GM15510 (cell line): ENCODE data around the gene ARHGAP5.
A peak's percentile ranks its signal among the peaks of the same experiment; 100 is the strongest.

Source experiments
- POLR2A ChIP-seq: IDR thresholded peaks from 3 replicates; pipeline ENCODE4 v1.6.1; 2011; ENCODE audit warnings: borderline replicate concordance; ENCODE audit not compliant: insufficient read length; ENCODE audit errors: extremely low read depth

ARHGAP5 gene

DNA sequence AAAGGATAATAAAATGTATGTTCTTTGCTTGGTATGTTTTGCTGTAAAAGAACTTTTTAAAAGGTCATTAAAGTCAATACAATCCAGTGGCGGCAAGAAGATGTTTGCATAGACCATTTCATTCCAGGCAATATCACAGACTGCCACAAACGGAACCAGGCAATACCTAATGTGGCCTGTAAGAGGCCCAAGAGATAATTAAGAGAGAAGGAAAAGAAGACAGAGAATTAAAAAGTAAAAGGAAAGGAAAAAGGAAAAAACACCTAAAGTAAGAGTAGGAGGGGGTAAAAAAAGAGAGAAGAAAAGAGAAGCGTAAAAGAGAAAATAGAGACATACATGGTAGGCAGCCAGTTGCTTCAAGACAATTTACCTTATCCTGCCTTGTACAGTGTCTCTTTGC is 6.8 kb upstream of the ARHGAP5 start:
- no peak for TF ChIP-seq POLR2A

DNA sequence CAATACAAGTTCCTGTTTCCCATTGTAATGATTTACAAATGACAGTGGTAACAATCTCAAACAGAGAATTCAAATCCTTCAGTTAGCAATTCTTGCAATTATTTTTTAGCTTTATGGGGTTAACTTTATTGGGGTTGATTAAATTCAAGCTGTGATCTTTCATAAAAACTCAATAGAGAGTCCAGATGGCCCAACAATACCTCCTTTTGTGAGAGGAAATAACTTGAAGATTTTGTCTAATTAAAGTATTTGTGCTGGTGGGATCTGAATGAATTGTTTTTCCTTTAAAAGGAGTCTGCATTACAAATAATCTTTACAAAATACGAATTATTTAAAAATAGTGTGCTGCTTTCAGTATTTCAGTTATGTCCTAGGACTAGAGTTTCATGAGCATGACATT is 4.4 kb upstream of the ARHGAP5 start:
- TF ChIP-seq POLR2A, result no peak

DNA sequence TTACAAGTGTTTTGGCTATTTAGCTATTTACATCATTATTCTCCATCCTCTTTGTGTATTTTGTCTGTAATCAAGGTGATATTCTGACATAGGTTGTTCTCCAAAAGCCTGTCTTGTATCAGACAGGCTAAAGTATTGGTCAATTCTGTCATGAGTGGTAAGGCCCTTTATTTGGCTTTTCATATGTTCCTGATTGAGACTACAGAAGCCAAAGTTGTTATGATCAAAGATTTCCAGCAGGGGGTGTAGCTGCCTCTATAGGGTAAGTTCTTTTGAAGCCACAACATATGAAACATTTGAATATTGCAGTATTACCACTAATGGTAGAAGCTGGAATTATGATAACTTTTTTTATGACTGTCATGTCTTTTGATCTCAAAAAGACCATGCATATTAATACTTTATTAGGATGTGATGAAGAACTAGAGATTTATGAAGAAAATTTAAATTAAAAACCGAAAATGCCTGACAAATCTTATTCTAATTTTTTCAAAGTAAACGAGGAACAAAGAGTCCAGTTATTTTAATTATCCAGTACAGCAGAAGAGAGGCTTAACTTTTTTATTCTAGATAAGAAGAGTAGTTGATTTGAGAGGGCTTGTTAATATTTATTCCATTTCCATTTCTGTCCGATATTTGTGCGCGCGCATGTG is 3.4 kb upstream of the ARHGAP5 start:
- TF ChIP-seq POLR2A, result no peak

DNA sequence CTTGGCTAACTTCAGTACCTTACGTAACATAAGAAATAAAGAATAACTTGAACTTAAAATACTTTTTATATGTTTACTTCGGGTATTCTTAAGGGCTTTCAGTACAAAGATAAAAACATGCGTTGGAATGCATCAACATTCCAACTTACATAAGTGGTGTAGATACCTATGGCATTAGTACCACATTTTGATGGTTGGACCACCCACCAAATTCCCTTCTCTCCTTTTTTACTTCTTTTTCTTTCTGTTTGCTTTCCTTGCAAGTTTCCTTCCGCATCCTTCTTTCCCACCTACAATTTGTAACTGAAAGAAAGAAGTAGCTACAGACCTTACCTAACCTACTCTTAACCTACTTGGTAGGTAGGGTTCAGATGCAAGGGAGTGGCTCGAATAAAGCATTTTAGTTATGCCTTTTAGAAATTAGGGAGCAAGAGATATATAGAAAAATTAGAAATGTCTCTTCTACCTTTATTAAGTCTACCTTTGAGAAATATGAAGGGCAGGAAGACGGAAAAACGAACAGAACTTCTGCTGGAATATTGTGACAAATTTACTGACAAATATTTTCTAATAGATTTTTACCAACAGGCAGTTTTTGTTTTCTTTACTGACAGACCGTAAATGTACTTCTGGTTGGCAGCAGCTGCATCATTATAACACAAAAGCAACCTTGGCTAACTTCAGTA is 2.1 kb upstream of the ARHGAP5 start:
- no peak for TF ChIP-seq POLR2A

DNA sequence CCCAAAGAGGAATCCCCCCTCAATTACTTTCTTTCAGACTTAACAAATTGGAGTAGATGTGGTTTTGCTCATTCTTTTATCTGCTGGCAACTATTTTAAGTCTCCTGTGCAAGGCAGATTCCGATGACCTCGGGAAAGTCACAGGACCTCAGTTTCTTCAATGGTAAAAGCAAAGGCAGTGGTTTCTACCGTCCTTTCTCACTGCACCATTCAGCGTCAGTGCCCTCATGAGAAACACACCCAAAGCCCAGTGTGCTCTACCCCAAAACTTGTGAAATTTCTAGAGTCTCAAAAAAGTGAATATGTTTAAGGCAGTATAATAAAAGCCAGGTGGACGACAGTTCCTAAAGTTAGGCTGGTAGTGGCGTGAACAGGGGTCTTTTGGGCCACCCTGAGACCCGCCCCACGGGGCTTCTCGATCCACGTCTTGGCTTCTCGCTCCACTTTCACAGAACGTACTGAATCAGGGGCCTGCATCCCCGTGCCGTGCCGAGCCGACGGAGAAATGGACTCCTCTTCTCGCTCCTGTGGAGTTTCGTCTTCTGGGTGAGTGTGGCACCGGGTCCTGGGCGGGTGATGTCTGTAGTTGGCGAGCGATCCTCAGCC is 1.3 kb upstream of the ARHGAP5 start:
- no peak for TF ChIP-seq POLR2A

DNA sequence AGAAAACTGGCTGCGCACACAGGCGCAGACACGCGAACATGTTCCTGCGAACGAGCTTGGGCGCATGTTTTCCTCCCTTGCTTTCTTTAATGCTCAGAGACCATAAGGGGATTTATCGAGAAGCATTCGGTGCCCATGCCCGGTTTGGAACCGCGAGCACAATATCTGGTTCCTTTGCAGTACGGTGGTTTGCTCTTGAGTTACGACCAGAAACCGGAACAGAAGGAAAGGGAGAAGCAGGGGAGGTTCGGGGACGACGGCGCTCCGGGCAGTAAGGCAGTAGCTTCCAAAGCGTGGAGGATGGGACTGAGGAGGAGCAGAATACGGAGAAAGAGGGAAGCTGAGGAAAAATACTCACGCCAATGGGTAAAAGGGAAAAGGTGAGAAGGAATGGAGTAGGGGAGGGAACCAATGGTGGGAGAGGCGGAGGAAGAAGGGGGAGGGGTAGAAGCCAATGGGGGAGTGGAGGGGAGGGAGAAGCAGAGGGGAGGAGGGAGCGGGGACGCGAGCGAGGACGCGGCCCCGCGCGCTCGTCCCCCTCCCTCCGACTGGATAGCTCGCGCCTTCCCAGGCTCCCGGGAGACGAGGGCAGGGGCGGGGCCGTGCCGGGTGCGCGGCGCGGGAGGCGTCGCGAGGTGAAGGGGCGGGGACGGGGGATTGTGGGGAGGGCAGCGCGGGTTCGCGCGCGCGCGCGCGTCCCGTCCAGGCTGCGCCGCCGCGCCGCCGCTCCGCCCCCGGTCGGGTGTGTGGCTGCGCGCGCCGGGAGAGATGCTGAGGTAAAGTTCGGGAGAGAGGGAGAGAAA is 625 bp upstream of the ARHGAP5 start:
- peak; percentile 43 for TF ChIP-seq POLR2A

DNA sequence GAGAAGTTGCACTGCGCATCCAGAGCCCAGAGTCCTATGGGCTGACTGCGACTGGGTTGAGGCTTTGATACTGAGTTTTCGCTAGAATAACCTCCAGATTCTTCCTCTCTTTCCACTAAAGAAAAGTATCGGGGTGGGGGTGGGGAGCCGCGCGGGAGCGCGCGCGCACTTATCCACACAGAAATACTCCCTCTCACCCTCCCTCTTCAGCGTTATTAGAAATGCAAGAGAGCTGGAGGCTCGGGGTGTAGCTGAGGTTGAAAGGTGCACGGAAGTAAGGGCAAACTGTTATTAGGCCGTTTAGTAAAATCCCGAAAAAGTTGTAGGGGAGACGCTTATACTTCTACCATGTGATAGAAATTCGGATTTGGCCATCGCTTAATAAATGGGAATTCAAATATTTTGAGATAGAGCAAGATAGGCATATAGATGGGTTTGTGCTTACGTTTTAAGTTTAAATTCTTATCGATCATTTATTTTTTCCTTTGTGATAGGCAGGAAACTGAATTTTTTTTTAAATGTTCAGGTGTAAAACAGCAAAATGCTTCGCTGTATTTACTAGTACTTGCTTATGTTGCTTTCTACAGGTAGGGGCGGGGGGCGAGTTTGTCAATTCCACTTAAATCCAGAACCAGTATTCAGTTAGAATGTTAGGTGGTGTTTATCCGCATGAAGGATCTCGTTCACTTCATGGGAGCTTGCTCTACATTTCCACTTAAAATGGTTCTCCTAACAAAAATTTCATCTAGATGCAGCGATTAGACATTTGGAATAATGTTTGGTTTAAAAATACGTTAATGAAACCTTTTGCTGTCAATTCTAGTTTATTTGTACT is 1.1 kb downstream of the ARHGAP5 start:
- no peak for TF ChIP-seq POLR2A

DNA sequence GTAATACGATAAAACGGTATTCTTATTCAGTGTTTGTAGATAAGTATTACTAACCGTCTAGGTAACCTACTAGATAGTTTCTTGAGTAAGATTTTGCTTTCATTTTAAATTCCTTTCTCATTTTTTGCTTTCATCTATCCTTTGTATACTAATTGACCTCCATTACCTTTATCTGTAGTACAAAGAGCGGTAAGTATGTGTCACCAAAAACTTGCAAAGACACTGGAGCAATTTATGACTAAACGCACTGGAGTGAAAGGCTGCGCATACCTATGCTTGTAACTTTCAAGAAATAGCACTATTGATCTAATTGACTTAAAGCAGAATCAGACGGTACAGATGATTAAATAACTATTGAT is 1.7 kb downstream of the ARHGAP5 start:
- no peak for TF ChIP-seq POLR2A

DNA sequence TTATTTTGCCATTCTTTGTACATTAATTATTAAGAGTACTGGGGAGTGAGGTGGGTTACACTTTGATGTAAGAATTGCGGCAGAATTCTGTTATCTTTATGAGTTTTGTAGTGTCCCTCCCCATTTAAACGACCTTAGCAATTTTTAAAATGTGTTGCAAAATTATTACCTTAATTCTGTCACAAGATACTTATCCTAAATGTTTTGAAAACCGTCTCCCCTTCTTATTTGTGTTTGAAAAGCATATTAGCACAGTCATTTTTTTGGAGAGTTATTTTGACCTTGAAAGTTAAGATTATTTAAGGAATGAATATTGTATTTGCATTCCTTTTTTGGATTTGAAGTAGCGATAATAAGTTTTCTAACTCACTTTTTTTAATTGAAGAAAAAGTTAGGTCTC is 2.2 kb downstream of the ARHGAP5 start:
- no peak for TF ChIP-seq POLR2A

DNA sequence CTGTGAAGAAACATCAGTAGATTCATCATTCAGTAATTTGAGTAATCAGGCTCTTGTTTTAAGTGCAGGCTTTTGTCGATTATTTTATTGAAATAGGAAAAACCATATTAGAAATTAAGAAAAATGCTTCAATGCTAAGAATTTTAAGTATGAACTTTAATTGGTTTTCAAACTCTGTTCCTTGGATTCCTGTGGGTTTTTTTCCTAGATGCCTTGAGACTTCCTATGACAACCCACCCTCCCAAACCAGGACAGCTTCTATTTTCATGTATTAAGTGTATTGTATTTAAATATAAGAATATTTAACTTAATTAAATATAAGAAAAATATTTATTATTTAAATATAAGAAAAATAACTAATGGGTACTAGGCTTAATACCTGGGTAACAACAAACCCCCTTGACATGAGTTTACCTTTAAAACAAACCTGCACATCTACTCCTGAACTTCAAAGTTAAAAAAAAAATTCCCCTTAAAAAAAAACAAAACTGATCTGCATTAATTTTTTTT is 3.0 kb downstream of the ARHGAP5 start:
- no peak for TF ChIP-seq POLR2A

DNA sequence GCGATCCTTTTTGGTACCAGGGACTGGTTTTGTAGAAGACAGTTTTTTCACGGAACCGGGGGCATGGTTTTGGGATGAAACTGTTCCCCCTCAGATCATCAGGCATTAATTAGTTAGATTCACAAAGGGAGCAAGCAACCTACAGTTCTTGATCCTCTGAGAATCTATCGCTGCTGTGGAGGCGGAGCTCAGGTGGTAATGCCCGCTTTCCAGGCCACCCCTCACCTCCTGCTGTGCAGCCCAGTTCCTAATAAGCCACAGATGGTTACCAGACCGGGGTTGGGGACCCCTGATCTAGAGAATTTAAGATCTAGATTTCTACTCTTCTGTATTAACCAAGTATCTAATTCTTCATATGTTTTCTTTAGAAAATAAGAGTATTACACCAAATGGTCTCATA is 4.8 kb downstream of the ARHGAP5 start:
- TF ChIP-seq POLR2A, result no peak

DNA sequence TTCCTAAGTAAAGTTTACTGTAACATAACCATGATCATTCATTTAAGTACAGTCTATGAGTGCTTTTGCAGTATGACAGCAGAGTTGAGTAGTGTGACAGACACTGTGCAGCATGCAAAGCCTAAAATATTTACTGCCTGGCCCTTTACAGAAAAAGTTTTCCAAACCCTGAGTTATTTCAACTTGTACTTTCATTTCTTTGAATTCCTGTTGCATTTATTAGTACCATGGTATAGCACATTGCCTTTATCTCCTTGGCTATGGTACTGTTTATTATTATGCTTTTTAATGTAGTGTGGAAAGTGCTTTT is 6.2 kb downstream of the ARHGAP5 start:
- TF ChIP-seq POLR2A, result no peak

DNA sequence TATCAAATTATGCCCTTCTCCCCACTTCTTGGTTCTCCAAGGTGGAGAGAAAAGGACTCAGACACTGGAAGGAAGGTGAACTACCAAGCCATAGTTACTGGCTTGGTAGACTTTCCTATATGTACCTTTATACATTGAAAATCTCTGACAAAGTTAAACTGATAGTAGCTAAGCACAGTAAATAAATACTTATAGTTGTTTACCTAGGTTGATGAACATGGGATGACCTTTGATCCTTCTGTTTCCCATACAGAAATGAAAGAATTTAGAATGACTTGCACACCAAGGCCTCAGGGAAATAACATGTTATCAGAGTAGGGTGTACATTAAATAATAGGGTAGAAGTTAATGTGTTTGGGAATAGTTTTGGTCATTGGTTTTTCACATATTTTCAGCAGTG is 6.7 kb downstream of the ARHGAP5 start:
- no peak for TF ChIP-seq POLR2A

DNA sequence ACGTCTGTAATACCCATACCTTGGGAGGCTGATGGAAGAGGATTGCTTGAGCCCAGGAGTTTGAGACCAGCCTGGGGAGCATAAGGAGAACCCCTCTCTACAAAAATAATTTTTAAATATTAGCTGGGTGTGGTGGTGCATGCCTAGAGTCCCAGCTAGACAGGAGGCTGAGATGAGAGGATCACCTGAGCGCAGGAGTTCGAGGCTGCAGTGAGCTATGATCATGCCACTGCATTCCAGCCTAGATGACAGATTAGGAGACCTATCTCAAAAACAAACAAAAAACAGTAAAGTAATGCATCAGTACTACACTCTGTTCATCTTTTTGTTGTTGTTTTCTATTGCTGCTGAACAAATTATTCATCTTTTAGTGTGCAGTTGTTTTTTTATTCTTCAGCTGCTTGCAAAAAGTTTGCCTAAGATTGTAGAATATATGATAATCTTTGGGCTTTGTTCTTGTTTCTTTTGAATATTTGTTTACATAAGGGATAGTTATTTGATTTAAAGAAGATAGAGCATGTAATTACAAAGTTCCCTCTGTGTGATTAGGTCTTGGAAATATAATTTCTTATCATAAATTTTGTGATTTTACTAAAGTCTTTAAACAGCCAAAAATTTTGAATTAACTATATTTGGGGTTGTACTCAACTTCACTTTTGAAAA is 8.2 kb downstream of the ARHGAP5 start:
- no peak for TF ChIP-seq POLR2A

DNA sequence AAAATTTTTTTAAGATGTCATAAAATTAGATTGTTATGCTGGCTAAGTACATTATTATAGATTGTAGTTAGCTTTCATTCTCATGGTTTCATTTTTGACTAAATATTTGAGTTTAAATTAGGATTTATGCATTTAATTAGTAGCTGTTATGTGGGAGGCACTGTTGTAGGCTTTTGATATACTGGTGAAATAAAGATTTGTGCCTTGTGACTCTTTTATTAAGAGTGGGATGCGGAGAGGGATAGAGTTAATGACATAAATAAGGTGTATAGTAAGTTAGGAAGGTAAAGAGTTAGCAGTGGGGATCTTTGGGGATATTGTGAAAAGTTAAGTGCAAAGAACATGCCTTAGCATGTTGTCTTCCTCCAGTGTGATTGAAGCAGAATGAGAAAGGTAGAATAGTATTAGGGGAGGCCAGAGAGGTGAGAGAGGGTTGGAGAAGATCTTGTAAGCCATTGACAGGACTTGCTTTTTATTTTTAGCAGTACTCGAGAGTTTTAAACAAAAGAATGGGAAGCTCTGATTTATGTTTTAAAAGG is 8.8 kb downstream of the ARHGAP5 start:
- no peak for TF ChIP-seq POLR2A
